ENCODE measurements around the gene PKP2.

DNA sequence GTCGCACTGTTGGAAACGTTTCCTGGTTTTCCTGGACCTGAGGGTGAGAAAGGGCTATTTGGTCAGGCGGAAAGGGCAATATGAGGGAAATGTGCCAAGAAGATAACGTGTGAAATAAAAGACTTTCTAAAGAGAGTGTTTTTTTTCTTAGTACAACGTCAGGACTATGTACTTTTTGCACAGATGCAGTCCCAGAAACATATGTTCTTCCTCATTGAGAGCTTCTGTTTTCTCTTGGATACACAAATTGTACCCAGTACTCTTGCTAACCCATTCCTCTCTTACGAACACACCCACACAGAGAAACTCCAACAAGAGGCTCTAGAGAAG, 669 bp upstream of the PKP2 start:
- TF ChIP-seq, protein P1, sequence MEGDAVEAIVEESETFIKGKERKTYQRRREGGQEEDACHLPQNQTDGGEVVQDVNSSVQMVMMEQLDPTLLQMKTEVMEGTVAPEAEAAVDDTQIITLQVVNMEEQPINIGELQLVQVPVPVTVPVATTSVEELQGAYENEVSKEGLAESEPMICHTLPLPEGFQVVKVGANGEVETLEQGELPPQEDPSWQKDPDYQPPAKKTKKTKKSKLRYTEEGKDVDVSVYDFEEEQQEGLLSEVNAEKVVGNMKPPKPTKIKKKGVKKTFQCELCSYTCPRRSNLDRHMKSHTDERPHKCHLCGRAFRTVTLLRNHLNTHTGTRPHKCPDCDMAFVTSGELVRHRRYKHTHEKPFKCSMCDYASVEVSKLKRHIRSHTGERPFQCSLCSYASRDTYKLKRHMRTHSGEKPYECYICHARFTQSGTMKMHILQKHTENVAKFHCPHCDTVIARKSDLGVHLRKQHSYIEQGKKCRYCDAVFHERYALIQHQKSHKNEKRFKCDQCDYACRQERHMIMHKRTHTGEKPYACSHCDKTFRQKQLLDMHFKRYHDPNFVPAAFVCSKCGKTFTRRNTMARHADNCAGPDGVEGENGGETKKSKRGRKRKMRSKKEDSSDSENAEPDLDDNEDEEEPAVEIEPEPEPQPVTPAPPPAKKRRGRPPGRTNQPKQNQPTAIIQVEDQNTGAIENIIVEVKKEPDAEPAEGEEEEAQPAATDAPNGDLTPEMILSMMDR (IDR thresholded peaks at IDR 0.05): no peak
- TF ChIP-seq POLR2A (IDR thresholded peaks at IDR 0.05) (no peak), POLR2AphosphoS5 (IDR thresholded peaks at IDR 0.05) (no peak), EP300 (IDR thresholded peaks at IDR 0.05) (no peak)
